ENCODE data around the gene VWA5B1.

VWA5B1 gene

DNA sequence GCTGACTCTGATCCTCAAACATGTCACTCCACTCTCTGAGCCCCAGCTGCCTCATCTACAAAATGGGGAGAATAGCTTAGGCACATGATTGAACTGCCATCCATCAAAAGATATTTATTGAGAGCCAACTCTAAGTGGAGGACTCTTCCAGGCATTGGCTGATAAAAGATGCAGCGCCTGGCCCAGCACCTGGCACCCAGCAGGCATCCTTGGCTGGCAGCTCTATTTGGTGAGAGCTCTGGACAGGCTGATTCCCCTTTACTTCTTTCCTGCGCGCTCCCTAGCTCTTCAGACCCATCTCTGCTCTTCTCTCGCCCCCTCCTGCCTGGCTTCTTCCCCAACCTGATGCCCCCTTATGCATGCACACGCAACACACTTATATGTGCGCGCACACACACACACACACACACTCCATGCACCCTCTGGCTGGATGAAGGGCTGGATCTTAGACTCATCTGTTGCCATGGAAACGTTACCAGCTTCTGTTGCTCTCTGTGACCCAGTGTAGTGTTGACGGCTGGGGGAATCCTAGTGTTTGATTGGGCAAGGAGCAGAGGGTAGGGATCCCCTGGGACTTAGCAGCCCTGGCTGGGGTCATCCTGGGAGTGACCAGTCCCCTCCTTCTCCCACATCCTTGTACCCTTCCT is 49.3 kb downstream of the VWA5B1 start:
- DNase-seq, result no peak
- in situ Hi-C loops (cut with HindIII; ENCODE audit: low pct_ligation_motif_present, low pct_unique_long_range_greater_than_20kb, low sequenced_read_pairs), result no loop called here

DNA sequence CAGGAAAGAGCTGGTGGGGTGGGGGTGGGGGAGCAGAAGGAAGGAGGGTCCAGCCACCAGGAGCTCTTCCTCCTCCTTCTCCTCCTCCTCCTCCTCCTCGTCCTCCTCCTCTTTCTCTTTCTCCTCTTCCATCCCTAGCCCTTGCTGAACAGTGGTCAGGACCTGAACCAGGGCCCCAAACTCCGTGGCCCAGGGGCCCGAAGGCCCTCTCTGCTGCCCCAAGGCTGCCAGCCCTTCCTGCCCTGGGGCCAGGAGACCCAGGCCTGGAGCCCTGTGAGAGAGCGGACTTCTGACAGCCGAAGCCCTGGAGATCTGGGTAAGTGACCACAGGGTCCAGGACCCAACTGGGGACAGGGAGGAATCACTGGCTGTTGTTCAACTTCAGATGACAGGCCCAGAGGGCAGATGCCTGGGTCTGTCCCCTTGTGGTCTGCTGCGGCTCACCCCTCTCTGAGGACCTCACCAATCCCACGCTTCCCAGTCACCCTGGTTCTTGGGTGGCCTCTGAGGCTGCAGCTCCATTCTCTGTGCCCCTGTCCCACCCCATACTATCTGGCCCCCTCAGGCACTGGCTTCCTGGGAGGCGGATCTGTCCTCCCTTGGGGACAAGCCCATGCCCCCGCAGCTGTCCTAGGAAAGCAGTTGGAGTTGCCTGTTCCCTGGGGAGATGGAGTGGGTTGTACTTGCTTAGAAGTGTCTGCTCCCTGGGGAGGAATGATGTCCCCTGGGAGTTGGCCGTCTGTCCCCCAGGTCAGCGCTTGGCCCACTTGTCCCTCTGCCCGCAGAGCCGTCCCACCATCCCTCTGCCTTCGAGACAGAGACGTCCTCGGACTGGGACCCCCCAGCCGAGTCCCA is 51.8 kb downstream of the VWA5B1 start:
- in situ Hi-C loops (cut with HindIII; ENCODE audit: low pct_ligation_motif_present, low pct_unique_long_range_greater_than_20kb, low sequenced_read_pairs), result no loop called here
- DNase-seq, result no peak

DNA sequence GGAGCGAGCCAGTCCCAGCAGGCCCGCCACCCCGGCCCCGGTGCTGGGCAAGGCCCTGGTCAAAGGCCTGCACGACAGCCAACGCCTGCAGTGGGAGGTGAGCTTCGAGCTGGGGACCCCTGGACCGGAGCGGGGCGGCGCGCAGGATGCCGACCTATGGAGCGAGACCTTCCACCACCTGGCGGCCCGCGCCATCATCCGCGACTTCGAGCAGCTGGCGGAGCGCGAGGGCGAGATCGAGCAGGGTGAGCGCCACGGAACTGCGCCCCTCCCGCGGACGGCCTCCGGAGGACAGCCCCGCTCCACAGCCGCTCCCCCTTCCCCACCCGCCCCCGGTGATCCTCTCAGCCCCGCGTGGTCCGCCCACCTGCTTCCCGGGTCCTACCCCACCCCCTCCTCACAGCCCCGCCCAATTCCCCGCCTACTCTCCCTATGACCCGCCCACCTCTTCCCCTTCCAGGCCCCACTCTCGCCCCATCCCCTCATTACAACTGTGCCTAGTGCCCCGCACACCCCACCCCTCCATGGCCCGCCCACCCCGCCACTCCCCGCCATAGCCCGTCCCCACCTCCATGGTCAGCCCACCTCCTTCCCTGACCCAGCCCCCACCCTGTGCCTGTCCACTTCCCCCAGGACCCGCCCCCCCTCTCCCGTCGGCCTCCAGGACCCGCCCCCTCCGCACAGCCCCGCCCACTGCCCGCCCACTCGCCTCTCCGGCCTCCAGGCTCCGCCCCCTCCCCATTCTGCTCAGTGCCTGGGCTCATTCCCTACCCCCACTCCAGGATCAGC is 52.7 kb downstream of the VWA5B1 start:
- in situ Hi-C loops (cut with HindIII; ENCODE audit: low pct_ligation_motif_present, low pct_unique_long_range_greater_than_20kb, low sequenced_read_pairs), result no loop called here
- DNase-seq, result no peak

DNA sequence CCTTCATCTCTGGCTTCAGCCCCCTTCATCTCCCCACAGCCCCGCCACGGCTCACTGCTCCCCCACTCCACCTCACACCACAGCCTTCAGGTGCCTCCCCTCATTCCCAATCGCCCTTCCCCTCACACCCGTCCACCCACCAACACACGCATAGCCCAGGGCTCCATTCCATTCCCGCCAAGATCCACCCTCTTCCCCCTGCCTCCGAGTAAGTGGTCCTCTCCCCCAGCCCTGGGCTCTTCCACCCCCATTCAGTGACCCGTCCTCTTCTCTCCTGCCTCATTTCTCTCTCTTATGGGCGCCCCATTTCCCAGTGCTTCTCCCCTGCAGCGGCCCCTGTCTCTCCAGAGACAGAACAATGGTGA is 53.2 kb downstream of the VWA5B1 start:
- in situ Hi-C loops (cut with HindIII; ENCODE audit: low pct_ligation_motif_present, low pct_unique_long_range_greater_than_20kb, low sequenced_read_pairs), result no loop called here
- DNase-seq, result no peak

DNA sequence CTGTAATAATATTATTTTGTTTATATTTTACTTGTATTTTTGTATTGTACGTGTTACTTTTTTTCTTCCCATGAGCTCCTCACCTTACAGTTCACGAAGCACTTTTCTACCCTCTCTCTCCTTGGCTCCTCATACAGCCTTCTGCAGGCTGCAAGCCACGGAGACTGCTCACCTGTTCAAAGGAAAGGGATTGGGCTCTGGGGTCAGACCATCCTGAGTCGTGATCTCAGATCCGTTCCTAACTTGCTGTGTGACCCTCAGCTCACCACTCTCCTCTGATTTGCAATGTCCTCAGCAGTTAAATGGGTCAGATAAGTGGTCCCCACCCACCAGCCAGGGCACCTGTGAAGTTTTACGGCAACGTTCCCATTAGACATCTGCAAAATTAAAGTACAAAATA is 54.1 kb downstream of the VWA5B1 start:
- in situ Hi-C loops (cut with HindIII; ENCODE audit: low pct_ligation_motif_present, low pct_unique_long_range_greater_than_20kb, low sequenced_read_pairs), result no loop called here
- DNase-seq, result no peak

DNA sequence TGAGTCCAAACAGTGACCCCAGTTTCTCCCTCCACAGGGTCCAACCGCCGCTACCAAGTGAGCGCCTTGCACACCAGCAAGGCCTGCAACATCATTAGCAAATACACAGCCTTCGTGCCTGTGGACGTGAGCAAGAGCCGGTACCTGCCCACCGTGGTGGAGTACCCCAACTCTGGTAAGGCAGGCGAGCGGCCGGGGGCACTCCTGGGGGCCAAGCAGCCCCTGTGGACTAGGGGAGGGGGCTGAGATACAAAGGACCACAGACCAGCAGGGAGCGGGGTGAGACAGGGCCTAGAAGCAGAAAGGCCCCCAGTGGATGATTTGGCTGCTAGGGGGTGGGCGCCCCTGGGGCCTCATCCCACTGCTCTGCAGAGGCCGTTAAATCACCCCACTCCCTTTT is 54.7 kb downstream of the VWA5B1 start:
- in situ Hi-C loops (cut with HindIII; ENCODE audit: low pct_ligation_motif_present, low pct_unique_long_range_greater_than_20kb, low sequenced_read_pairs), result no loop called here
- no peak for DNase-seq

DNA sequence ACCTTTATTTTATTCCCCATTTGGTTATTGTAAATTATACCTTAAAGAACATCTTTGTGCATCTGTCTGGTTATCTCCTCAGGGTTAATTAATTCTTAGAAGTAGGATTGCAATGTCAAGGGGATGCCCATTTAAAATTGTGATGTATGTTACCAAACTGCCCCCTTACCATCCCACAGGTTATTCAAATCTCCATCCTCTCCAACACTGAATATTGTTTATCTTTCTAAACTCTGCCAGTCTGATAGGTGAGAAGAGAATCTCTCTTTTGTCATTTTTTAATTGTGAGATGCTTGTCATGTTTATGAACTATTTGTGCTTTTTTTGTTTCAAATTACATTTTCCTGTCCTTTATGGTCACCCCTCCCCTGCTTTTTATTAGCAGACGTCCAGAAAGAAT is 55.8 kb downstream of the VWA5B1 start:
- in situ Hi-C loops (cut with HindIII; ENCODE audit: low pct_ligation_motif_present, low pct_unique_long_range_greater_than_20kb, low sequenced_read_pairs), result no loop called here

DNA sequence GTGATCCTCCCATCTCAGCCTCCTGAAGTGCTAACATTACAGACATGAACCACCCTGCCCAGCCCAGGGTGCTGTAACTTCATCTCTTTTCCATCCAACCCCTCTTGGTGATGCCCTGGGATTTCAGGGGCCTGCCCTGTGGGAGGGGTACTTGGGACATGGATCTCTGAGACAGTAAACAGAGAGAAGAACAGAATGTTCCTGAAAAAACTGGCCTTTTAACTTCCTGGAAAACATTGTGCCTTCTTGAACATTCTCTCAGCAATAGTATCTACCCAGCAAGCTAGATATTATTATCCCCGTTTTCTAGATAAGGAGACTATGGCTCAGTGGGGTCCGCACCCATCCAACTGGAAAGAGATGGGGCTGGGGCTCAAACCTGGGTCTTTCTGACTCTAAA is 57.0 kb downstream of the VWA5B1 start:
- in situ Hi-C loops (cut with HindIII; ENCODE audit: low pct_ligation_motif_present, low pct_unique_long_range_greater_than_20kb, low sequenced_read_pairs), result no loop called here
- no peak for DNase-seq

More for the DNA sequence above, 55.8 kb downstream of the VWA5B1 start:
- DNase-seq, result no peak

DNA sequence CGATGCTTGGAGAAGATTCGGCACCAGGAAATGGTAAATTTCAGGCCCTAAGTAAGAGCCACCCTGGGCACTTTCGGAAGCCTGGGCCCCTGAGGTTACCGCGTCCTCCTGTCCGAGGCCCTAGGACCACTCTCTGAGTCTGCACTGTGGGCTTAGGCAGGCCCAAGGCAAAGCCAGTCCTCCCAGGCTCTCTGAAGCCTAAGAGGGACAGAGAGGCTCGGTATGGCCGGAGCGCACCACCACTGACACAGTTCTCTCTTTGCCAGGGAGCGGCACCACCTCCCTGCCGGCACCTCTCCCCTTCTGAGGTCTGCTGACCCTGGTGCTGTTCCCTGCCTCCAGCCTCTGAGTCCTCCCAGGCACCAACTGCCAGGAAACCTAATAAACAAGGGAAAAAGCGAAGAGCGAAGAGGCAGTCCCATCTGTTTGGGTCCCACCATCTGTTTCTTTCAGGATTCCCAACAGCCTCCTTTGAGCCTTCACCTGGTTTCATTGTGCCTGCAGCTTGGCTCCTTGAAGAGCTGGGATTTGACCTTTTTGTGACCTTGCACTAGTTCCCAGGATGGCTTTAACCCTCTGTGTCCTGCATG is 57.7 kb downstream of the VWA5B1 start:
- in situ Hi-C loops (cut with HindIII; ENCODE audit: low pct_ligation_motif_present, low pct_unique_long_range_greater_than_20kb, low sequenced_read_pairs), result no loop called here
- DNase-seq, result no peak

DNA sequence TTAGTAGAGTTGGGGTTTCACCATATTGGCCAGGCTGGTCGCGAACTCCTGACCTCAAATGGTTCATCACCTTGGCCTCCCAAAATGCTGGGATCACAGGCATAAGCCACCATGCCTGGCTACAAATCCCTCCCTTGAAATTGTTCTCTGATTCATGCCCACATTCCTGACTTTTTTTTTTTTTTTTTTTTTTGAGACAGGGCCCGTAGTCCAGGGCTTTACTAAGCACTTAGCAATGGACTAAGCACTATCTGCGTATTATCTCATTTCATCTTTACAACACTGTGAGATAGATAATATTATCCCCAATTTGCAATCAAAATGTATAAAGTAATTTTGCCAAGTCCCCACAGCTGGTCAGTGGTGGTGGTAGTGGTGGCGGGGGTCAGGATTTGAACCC is 58.9 kb downstream of the VWA5B1 start:
- DNase-seq, result no peak
- in situ Hi-C loops (cut with HindIII; ENCODE audit: low pct_ligation_motif_present, low pct_unique_long_range_greater_than_20kb, low sequenced_read_pairs), result no loop called here

DNA sequence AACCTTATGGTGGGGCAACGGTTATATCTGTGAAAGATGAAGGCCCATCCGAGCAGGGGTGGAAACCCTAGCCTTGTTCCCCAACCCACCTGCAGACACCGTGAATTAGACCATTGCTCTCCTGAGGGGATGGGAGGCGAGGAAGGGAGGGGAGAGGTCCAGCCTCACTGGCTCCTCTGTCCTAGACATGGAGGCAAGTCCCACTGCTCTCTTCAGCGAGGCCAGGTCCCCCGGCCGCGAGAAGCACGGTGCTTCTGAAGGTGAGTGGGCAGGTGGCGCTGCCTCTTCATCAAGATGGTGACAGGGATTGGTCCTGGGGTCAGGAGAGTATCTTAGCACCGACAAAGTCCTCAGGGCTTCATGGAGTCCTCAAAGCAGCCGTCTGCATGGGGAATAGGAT is 59.3 kb downstream of the VWA5B1 start:
- no peak for DNase-seq
- in situ Hi-C loops (cut with HindIII; ENCODE audit: low pct_ligation_motif_present, low pct_unique_long_range_greater_than_20kb, low sequenced_read_pairs), result no loop called here

DNA sequence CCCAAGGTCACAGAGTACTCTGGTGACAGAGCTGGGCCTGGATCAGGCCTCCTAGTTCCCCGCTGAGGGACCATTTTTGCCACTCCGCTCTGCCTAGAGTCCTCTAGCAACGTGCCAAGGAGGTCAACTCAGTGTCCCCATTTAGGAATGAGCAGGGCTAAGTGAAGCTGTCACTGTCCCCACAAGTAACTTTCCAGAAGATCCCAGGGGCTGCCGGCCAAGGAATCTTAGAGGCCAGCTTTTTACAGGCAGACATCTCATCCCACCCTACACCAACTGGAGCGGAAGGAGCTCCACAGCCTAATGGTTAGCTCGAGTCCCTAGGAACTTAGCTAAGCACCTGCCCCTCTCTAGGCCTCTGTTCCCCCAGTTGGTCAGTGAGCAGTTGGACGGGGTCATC is 59.7 kb downstream of the VWA5B1 start:
- in situ Hi-C loops (cut with HindIII; ENCODE audit: low pct_ligation_motif_present, low pct_unique_long_range_greater_than_20kb, low sequenced_read_pairs), result no loop called here
- no peak for DNase-seq

DNA sequence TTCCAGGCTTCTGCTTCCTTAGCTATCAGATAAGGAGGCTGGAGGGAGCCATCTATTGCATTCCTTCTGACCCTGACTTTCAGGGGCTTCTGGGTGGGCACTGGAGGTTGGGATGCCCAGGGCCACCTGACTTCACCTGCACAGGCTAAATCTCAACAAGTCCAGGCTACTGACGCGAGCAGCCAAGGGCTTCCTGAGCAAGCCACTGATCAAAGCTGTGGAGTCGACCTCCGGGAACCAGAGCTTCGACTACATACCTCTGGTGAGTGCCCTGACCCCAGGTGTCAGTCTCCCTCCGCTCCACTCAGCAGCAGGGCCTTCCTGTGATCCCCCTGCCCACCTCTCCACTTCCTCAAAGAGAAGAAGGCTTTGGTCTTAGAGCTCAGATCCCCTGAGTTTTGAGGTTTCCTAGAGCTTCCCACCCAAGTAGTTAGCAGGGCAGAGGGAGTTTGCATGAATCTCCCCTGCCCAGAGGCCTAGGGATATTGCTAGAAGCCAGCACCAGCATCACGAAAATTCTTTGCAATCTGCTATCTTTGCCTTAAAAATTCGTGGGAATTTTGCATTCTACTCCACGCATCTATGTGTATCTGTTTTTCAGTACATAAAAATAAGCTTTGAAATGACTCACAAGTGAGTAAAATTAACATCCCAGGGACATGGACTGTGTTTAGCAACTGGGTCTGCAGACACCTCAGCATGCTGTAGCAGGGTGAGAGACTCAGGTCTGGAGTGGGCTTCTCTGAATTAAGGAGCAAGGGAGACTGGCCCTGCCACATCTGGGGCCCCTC is 61.4 kb downstream of the VWA5B1 start:
- no peak for DNase-seq
- in situ Hi-C loops (cut with HindIII; ENCODE audit: low pct_ligation_motif_present, low pct_unique_long_range_greater_than_20kb, low sequenced_read_pairs), result no loop called here

DNA sequence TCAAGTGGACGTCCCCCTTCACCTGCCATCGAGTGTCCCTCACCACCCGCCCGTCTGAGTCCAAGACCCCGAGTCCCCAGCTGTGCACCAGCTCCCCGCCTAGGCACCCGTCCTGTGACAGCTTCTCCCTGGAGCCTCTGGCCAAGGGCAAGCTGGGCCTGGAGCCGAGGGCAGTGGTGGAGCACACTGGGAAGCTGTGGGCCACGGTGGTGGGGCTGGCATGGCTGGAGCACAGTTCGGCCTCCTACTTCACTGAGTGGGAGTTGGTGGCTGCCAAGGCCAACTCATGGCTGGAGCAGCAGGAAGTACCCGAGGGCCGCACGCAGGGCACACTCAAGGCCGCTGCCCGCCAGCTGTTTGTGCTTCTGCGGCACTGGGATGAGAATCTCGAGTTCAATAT is 63.2 kb downstream of the VWA5B1 start:
- in situ Hi-C loops (cut with HindIII; ENCODE audit: low pct_ligation_motif_present, low pct_unique_long_range_greater_than_20kb, low sequenced_read_pairs), result no loop called here
- DNase-seq, result no peak

DNA sequence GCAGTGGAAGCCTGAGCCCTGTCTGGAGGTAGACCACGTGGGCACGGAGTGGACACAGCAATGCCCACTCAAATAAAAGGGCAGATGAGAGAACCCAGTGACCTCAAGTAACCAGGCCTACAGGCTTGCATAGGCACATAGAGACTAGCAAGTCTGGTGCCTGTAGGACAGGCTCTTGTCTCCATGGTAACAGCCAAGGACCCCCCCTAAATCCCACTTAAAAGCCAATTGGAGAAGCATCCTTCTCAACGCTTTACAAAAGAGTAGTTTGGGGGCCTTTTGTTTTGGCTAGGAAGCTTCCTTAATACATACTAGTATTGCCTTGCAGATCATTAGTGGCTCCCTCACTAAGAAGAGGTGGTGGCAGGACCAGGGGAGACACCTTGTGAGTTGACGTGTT is 63.9 kb downstream of the VWA5B1 start:
- DNase-seq, result no peak
- in situ Hi-C loops (cut with HindIII; ENCODE audit: low pct_ligation_motif_present, low pct_unique_long_range_greater_than_20kb, low sequenced_read_pairs), result no loop called here

DNA sequence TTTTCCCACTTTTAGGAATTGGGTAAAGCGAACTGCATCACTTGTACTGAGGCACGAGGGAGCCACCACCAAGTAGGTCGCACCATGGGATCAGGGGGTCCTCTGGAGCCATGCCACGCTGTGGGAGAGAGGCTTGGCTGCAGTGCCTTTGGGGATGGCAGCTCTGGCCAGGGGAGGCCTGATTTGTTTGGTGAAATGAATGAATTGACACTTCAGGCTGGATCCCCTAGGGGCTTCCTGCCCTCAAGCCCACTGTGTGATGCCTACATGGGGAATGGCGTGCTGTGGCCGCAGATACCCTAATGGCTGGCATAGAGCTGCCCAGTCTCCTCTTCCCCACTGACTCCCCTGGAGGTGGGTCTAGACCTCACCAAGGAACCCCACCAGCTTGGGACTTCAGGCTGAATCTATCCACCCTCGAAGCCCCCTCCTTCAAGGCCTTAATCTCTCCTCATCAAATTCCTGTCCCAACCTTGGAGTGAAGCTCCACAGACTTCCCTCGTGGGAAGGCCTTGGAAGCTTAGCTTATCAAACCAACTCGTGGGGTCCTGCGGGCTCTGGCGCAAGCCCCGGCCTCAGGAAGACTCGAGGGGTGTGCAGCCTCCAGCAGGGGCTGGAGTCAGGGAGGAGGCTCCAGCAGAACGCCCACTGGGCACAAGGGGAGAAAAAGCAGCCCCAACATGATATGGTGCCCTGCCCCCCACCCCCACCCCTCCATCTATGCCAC is 64.6 kb downstream of the VWA5B1 start:
- in situ Hi-C loops (cut with HindIII; ENCODE audit: low pct_ligation_motif_present, low pct_unique_long_range_greater_than_20kb, low sequenced_read_pairs), result no loop called here
- no peak for DNase-seq

DNA sequence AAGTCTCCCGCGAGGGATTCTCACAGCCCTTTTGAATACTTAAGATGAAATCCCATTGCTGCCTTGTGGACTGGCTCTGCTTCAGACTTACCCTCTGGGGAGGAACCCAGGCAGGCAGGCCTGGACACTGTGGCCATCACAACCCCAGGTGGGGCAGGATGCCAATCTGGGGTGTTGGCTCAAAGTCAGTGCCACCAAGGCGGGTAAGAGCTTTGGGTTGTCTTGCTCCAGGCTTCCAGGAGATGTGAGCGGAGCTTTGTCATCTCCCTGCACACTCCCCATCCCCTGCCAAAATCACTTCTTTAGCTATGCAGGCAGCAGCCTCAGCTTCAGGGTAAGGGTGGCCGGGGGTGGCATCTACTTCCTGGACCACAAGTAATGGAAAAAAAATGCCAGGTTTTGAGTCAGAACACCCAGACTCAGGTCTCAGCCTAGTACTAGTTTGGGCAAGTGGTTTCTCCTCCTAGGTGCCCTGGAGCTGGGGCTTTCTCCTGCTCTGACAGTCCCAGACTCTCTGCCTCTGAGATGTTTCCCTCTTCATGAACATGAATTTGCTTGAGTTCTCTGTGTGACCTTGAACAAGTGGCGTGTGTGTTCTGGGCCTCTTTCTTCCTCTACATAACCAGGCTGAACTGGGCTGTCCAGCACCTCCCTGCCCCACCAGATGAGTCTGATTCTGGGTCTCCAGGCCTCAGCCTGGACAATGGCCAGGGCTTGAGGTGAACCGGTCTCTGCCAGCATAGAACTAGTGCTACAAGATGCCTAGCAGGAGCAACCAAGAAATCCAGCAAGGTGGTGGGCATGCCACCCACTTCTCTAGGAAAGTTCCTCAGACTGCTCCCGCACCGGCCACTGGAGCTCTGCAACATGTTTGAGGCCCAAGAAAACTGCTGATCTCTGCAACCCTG is 65.4 kb downstream of the VWA5B1 start:
- in situ Hi-C loops (cut with HindIII; ENCODE audit: low pct_ligation_motif_present, low pct_unique_long_range_greater_than_20kb, low sequenced_read_pairs), result no loop called here

More for the DNA sequence above, 65.4 kb downstream of the VWA5B1 start:
- DNase-seq, result no peak

Data from ACHN (cell line).